SK-N-SH (cell line): Measurements from ENCODE around the gene PEX13.

Experiments used
- CTCF ChIP-seq: fragments of 200-600 bp; sonication (generic); IDR thresholded peaks from 2 replicates; pipeline ENCODE4 v1.6.1; 2017; ENCODE audit warnings: antibody characterized with exemption, mild to moderate bottlenecking, moderate library complexity
- ELF1 ChIP-seq: IDR thresholded peaks from 2 replicates; pipeline ENCODE4 v1.4.0; 2012
- EP300 ChIP-seq, 2 experiments: IDR thresholded peaks; 2 replicates each; pipeline versions ENCODE4 v1.4.0 to v1.6.1; 2012; ENCODE audit warnings: borderline replicate concordance in 1 of 2, low read depth in 1 of 2, low read length in 1 of 2
- GABPA ChIP-seq: IDR thresholded peaks from 2 replicates; pipeline ENCODE4 v1.4.0; 2012; ENCODE audit warnings: low read depth, mild to moderate bottlenecking
- NFIC ChIP-seq: IDR thresholded peaks from 2 replicates; pipeline ENCODE4 v1.4.0; 2012; ENCODE audit warnings: borderline replicate concordance
- RAD21 ChIP-seq: IDR thresholded peaks from 2 replicates; pipeline ENCODE4 v1.6.1; 2012; ENCODE audit warnings: mild to moderate bottlenecking, low read length
- REST ChIP-seq: IDR thresholded peaks from 2 replicates; pipeline ENCODE4 v1.6.1; 2012; ENCODE audit warnings: mild to moderate bottlenecking, low read depth, low read length, moderate library complexity
- RFX5 ChIP-seq: IDR thresholded peaks from 2 replicates; pipeline ENCODE4 v1.6.1; 2012; ENCODE audit warnings: mild to moderate bottlenecking, improper control_type of control experiment, low read length
- SIN3A ChIP-seq: IDR thresholded peaks from 2 replicates; pipeline ENCODE4 v1.6.1; 2012; ENCODE audit warnings: low read depth, mild to moderate bottlenecking, low read length, moderate library complexity, borderline replicate concordance
- TAF1 ChIP-seq: IDR thresholded peaks from 2 replicates; pipeline ENCODE4 v1.6.1; 2012; ENCODE audit warnings: low read depth, mild to moderate bottlenecking, low read length, moderate library complexity, borderline replicate concordance
- USF1 ChIP-seq: IDR thresholded peaks from 2 replicates; pipeline ENCODE4 v1.4.0; 2012; ENCODE audit warnings: low read depth, borderline replicate concordance
- YY1 ChIP-seq: IDR thresholded peaks from 2 replicates; pipeline ENCODE4 v1.4.0; 2012; ENCODE audit warnings: low read depth, mild to moderate bottlenecking
- TF ChIP-seq, protein P1 (sequence below): IDR thresholded peaks from 2 replicates; pipeline ENCODE4 v1.4.0; 2012; ENCODE audit warnings: low read depth

- TF ChIP-seq CTCF (no peak), EP300 (IDR thresholded peaks at IDR 0.05; ENCODE audit: borderline replicate concordance in 1 of 2, low read depth in 1 of 2, low read length in 1 of 2) (no peak), ELF1 (no peak), TAF1 (no peak), RAD21 (no peak), USF1 (no peak), REST (no peak), YY1 (no peak), NFIC (no peak), SIN3A (no peak), RFX5 (no peak), GABPA (no peak)
- TF ChIP-seq, protein P1, sequence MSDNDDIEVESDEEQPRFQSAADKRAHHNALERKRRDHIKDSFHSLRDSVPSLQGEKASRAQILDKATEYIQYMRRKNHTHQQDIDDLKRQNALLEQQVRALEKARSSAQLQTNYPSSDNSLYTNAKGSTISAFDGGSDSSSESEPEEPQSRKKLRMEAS = no peak
Observed at GRCh38 chr2:61059382-61059781, 41.9 kb downstream of the PEX13 start.
